Testis (tissue), 2 donors: Measurements from ENCODE around the gene NKIRAS2.

Experiments used
- CTCF ChIP-seq, 3 experiments: fragments of 450-650 bp in 2 of 3; fragments of 200-600 bp in 1 of 3; sonication (generic) in 1 of 3; IDR thresholded peaks; one replicate each; pipeline ENCODE4 v1.5.1; 2016 to 2019; ENCODE audit warnings: antibody characterized with exemption in 3 of 3, mild to moderate bottlenecking in 2 of 3, moderate library complexity in 1 of 3
- POLR2A ChIP-seq: fragments of 450-650 bp; IDR thresholded peaks from one replicate; pipeline ENCODE4 v1.6.1; 2017; ENCODE audit warnings: antibody characterized with exemption, mild to moderate bottlenecking, moderate library complexity

- no peak for TF ChIP-seq CTCF (IDR thresholded peaks at IDR 0.05)
- TF ChIP-seq POLR2A, result no peak
These were observed 6.0 kb downstream of the NKIRAS2 start for GRCh38 chr17:42025936-42026335.
